Chondrocyte (in vitro differentiated cells): Measurements from ENCODE around the gene SULF2. TPM values are rescaled to one million over a fixed set of nuclear protein-coding genes. Genes with fewer than 3 reads are reported as not detected.

Experiments used
- DNase-seq: peaks from one replicate; pipeline ENCODE4 v3.0.0; 2021; ENCODE audit warnings: mixed read lengths, low spot score
- H3K27ac Mint-ChIP-seq: one replicate; pipeline ENCODE4 v1.8.0; 2021; ENCODE audit warnings: mild to moderate bottlenecking, moderate library complexity, mixed read lengths; ENCODE audit not compliant: unreplicated experiment
- H3K27me3 Mint-ChIP-seq: 2 replicates; pipeline ENCODE4 v1.8.0; 2021; ENCODE audit warnings: low read depth, mixed read lengths
- H3K36me3 Mint-ChIP-seq: 2 replicates; pipeline ENCODE4 v1.8.0; 2021; ENCODE audit warnings: low read depth, mixed read lengths
- H3K4me1 Mint-ChIP-seq: 2 replicates; pipeline ENCODE4 v1.8.0; 2021; ENCODE audit warnings: low read depth, mild to moderate bottlenecking, mixed read lengths
- H3K4me3 Mint-ChIP-seq: one replicate; pipeline ENCODE4 v1.8.0; 2021; ENCODE audit warnings: mild to moderate bottlenecking, moderate library complexity, mixed read lengths; ENCODE audit not compliant: unreplicated experiment
- H3K9me3 Mint-ChIP-seq: 2 replicates; pipeline ENCODE4 v1.8.0; 2021; ENCODE audit warnings: low read depth, mixed read lengths
- CTCF ChIP-seq: fragments of 200-600 bp; sonication (generic); IDR thresholded peaks from 2 replicates; pipeline ENCODE4 v1.5.0; 2021; ENCODE audit warnings: antibody characterized with exemption, mild to moderate bottlenecking, moderate library complexity
- total RNA-seq: library from RNA; stranded (reverse); gene quantifications from 3 replicates; pipeline ENCODE4 v1.2.1, GENCODE V29; 2021

SULF2 gene
- total RNA-seq, 1 donor from 2014 or later: 82.4 TPM

- no peaks in the 10 kb centered on the region for H3K27me3 Mint-ChIP-seq
- no peak overlapping the region for H3K4me3 Mint-ChIP-seq
- H3K36me3 Mint-ChIP-seq: peaks cover 8% of the 10 kb centered on the region
- DNase-seq: no peak
- H3K27ac Mint-ChIP-seq: no peak overlapping the region
- H3K4me1 Mint-ChIP-seq: peaks cover 21% of the 10 kb centered on the region
- no peak for TF ChIP-seq CTCF
- no peaks in the 10 kb centered on the region for H3K9me3 Mint-ChIP-seq
Measured at GRCh38 chr20:47661714-47662113, 123.6 kb downstream of the SULF2 start.

- Mint-ChIP-seq H3K4me1 (peaks cover 21% of the 10 kb centered on the region), H3K27ac (no peak overlapping the region)
Measured at GRCh38 chr20:47660983-47661700, 124.1 kb downstream of the SULF2 start.

DNA sequence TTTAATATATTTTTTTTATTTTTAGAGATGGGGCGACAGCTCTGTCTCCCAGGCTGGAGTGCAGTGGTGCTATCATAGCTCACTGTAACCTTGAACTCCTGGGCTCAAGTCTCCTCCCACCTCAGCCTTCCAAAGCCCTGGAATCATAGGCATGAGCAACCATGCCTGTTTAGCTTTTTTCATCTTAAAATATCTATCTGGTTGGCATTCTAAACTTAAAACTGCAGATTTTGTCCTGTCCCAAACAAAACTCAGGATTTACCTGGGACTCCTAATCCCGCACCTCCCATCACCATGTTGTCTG, 124.7 kb downstream of the SULF2 start:
- no peaks in the 10 kb centered on the region for H3K9me3 Mint-ChIP-seq
- DNase-seq: no peak
- H3K4me1 Mint-ChIP-seq: peaks cover 21% of the 10 kb centered on the region
- H3K4me3 Mint-ChIP-seq: no peak overlapping the region
- no peak for TF ChIP-seq CTCF
- H3K27ac Mint-ChIP-seq: no peak overlapping the region
- peaks cover 11% of the 10 kb centered on the region for H3K36me3 Mint-ChIP-seq
- no peaks in the 10 kb centered on the region for H3K27me3 Mint-ChIP-seq

More at GRCh38 chr20:47660983-47661700, 124.1 kb downstream of the SULF2 start:
- H3K27me3 Mint-ChIP-seq: no peaks in the 10 kb centered on the region
- H3K9me3 Mint-ChIP-seq: no peaks in the 10 kb centered on the region
- no peak overlapping the region for H3K4me3 Mint-ChIP-seq
- H3K36me3 Mint-ChIP-seq: peaks cover 10% of the 10 kb centered on the region
- no peak for DNase-seq
- TF ChIP-seq CTCF: no peak

DNA sequence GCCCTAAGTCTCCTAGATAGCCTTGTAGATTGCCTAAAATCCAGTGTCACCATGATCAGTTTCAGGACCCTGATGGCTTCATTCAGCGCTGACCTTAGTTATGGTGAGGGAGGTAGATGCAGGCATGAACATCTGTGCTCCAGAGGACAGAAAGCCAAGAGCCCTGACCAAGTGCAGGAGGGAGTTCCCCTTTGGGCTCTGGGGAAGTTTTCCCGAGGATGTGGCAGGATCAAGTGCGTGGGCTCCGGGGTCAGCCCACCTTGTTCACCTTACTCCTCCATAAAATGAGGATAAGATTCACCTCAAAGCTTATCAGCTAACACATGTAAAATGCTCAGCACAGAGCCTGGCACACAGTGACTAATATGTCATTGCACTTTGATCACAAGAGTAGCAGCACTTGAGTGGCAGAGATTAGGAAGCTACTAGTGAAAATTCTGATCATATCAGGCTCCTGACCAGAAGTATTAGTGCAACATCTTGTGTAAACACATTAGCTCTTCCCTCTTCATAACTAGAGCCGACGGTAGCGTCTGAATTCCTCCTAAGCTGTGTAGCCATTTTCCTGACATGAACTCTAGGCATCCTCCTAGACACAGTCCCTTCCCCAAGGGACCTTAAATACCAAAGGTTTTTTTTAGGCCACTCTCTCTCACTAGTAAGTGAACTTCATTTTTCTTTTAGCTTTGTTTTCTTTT, 125.2 kb downstream of the SULF2 start:
- Mint-ChIP-seq H3K9me3 (no peaks in the 10 kb centered on the region), H3K27ac (no peak overlapping the region), H3K4me1 (peaks cover 21% of the 10 kb centered on the region), H3K27me3 (no peaks in the 10 kb centered on the region), H3K4me3 (no peak overlapping the region), H3K36me3 (peaks cover 12% of the 10 kb centered on the region)
- no peak for TF ChIP-seq CTCF
- DNase-seq: no peak

- no peak for DNase-seq
- H3K4me3 Mint-ChIP-seq: no peak overlapping the region
- no peak for TF ChIP-seq CTCF
- H3K27me3 Mint-ChIP-seq: no peaks in the 10 kb centered on the region
- H3K27ac Mint-ChIP-seq: no peak overlapping the region
- H3K4me1 Mint-ChIP-seq: peaks cover 4% of the 10 kb centered on the region
- H3K9me3 Mint-ChIP-seq: no peaks in the 10 kb centered on the region
- H3K36me3 Mint-ChIP-seq: peaks cover 29% of the 10 kb centered on the region
Measured at GRCh38 chr20:47656318-47656717, 129.0 kb downstream of the SULF2 start.
